Gastroesophageal sphincter (tissue), 4 donors: ENCODE measurements around the gene PLXDC2. TPM values are rescaled to one million over a fixed set of nuclear protein-coding genes. Genes with fewer than 3 reads are reported as not detected.

Experiments used
- ATAC-seq: fragments of 150-250 bp; one replicate; pipeline ENCODE4 v1.9.1; 2016; ENCODE audit warnings: mild to moderate bottlenecking, moderate library complexity
- H3K27ac ChIP-seq, 4 donors: fragments of 200-600 bp; sonication (generic) in 3 of 4; 1 replicate in 3 of 4; 2 replicates in 1 of 4; pipeline ENCODE4 v1.5.1; 2016 to 2019
- H3K27me3 ChIP-seq: fragments of 200-600 bp; sonication (generic); one replicate; pipeline ENCODE4 v1.5.1; 2019
- H3K36me3 ChIP-seq, 2 donors: fragments of 200-600 bp; sonication (generic); one replicate each; pipeline ENCODE4 v1.5.1; 2019; ENCODE audit warnings: control low read depth in 1 of 2
- H3K4me1 ChIP-seq, 3 donors: fragments of 200-600 bp; sonication (generic); 1 replicate in 2 of 3; 2 replicates in 1 of 3; pipeline ENCODE4 v1.5.1; 2016 to 2019; ENCODE audit warnings: control low read depth in 2 of 3
- H3K4me3 ChIP-seq, 2 donors: fragments of 200-600 bp; sonication (generic); one replicate each; pipeline ENCODE4 v1.5.1; 2019; ENCODE audit warnings: mild to moderate bottlenecking in 1 of 2, moderate library complexity in 1 of 2
- H3K9me3 ChIP-seq, 3 donors: fragments of 200-600 bp; sonication (generic); one replicate each; pipeline ENCODE4 v1.5.1; 2017 to 2019; ENCODE audit warnings: control low read depth in 2 of 3
- CTCF ChIP-seq, 4 experiments: fragments of 200-600 bp in 2 of 4; fragments of 450-650 bp in 2 of 4; sonication (generic) in 1 of 4; IDR thresholded peaks; one replicate each; pipeline ENCODE4 v1.5.1; 2017 to 2019; ENCODE audit warnings: antibody characterized with exemption in 4 of 4, mild to moderate bottlenecking in 2 of 4, moderate library complexity in 2 of 4
- EP300 ChIP-seq: sonication (generic); formaldehyde crosslinking; IDR thresholded peaks from one replicate; pipeline ENCODE4 v1.6.1; 2017; ENCODE audit warnings: antibody characterized with exemption, mild to moderate bottlenecking
- POLR2A ChIP-seq, 2 donors: fragments of 450-650 bp; IDR thresholded peaks; one replicate each; pipeline ENCODE4 v1.6.1; 2017; ENCODE audit warnings: antibody characterized with exemption in 2 of 2, mild to moderate bottlenecking in 2 of 2, moderate library complexity in 1 of 2
- POLR2AphosphoS5 ChIP-seq: sonication (generic); formaldehyde crosslinking; IDR thresholded peaks from one replicate; pipeline ENCODE4 v1.6.1; 2017; ENCODE audit warnings: antibody characterized with exemption
- WGBS, 2 donors: methylation state at CpG; one replicate each; pipeline ENCODE4 v1.1.5; 2018; ENCODE audit warnings: low coverage in 1 of 2; 5-methylcytosine and 5-hydroxymethylcytosine counted together
- total RNA-seq, 4 donors: library from RNA; depleted of rRNA; stranded (reverse); fragments of >200 nt; gene quantifications; one replicate each; pipeline ENCODE4 v1.1.0, GENCODE V29; 2016

Gene PLXDC2
- total RNA-seq, 4 donors from 2014 or later: 32.3 to 65.5 (median 50.5) TPM

GRCh38 chr10:20013991-20014750 is 197.9 kb downstream of the PLXDC2 start:
- Histone ChIP-seq H3K36me3 (no peaks in the 10 kb centered on the region), H3K27ac (no peak overlapping the region), H3K4me1 (peaks cover 0 to 3% (median 0%) of the 10 kb centered on the region in 3 donors), H3K9me3 (no peaks in the 10 kb centered on the region), H3K4me3 (no peak overlapping the region), H3K27me3 (no peaks in the 10 kb centered on the region)
- no peak for ATAC-seq
- WGBS, 2 donors: 100% methylated on average over 2 of the region's 2 CpGs; no CpG with 5 or more reads in 1 of the 2 donors
- TF ChIP-seq POLR2AphosphoS5: no peak
- no peak for TF ChIP-seq EP300
- TF ChIP-seq POLR2A (IDR thresholded peaks at IDR 0.05): no peak
- TF ChIP-seq CTCF (IDR thresholded peaks at IDR 0.05): no peak

GRCh38 chr10:20017961-20018360 is 201.7 kb downstream of the PLXDC2 start:
- Histone ChIP-seq H3K9me3 (no peaks in the 10 kb centered on the region), H3K27me3 (no peaks in the 10 kb centered on the region), H3K4me1 (peaks cover 0 to 3% (median 0%) of the 10 kb centered on the region in 3 donors), H3K4me3 (no peak overlapping the region), H3K27ac (no peak overlapping the region), H3K36me3 (no peaks in the 10 kb centered on the region)
- ATAC-seq: no peak
- TF ChIP-seq POLR2AphosphoS5 (no peak), CTCF (IDR thresholded peaks at IDR 0.05) (no peak), EP300 (no peak), POLR2A (IDR thresholded peaks at IDR 0.05) (no peak)
- 88 to 90% methylated on average over 2 of the region's 2 CpGs for WGBS, 2 donors

- H3K9me3 ChIP-seq: no peaks in the 10 kb centered on the region
- no peak overlapping the region for H3K27ac ChIP-seq
- peaks cover 0 to 3% (median 0%) of the 10 kb centered on the region in 3 donors for H3K4me1 ChIP-seq
- no peaks in the 10 kb centered on the region for H3K36me3 ChIP-seq
- 45% methylated on average over 1 of the region's 1 CpG; no CpG with 5 or more reads in 1 of the 2 donors for WGBS, 2 donors
- no peak overlapping the region for H3K4me3 ChIP-seq
- TF ChIP-seq EP300: no peak
- no peak for TF ChIP-seq POLR2A (IDR thresholded peaks at IDR 0.05)
- no peak for TF ChIP-seq CTCF (IDR thresholded peaks at IDR 0.05)
- no peak for TF ChIP-seq POLR2AphosphoS5
- H3K27me3 ChIP-seq: no peaks in the 10 kb centered on the region
- no peak for ATAC-seq
Observed at GRCh38 chr10:20020677-20021076, 204.4 kb downstream of the PLXDC2 start.

GRCh38 chr10:20029523-20029922 is 213.3 kb downstream of the PLXDC2 start:
- WGBS, 2 donors: 85 to 96% methylated on average over 3 of the region's 3 CpGs
- H3K27me3 ChIP-seq: no peaks in the 10 kb centered on the region

More at GRCh38 chr10:20029523-20029922, 213.3 kb downstream of the PLXDC2 start:
- H3K4me1 ChIP-seq: peaks cover 0 to 12% (median 0%) of the 10 kb centered on the region in 3 donors
- H3K4me3 ChIP-seq: no peak overlapping the region
- no peak for ATAC-seq
- H3K9me3 ChIP-seq: no peaks in the 10 kb centered on the region
- H3K27ac ChIP-seq: no peak overlapping the region
- TF ChIP-seq EP300: no peak
- no peak for TF ChIP-seq POLR2A (IDR thresholded peaks at IDR 0.05)
- no peak for TF ChIP-seq POLR2AphosphoS5
- no peak for TF ChIP-seq CTCF (IDR thresholded peaks at IDR 0.05)
- no peaks in the 10 kb centered on the region for H3K36me3 ChIP-seq
